ENCODE results near the gene ATP6V0D1.

Gene ATP6V0D1

DNA sequence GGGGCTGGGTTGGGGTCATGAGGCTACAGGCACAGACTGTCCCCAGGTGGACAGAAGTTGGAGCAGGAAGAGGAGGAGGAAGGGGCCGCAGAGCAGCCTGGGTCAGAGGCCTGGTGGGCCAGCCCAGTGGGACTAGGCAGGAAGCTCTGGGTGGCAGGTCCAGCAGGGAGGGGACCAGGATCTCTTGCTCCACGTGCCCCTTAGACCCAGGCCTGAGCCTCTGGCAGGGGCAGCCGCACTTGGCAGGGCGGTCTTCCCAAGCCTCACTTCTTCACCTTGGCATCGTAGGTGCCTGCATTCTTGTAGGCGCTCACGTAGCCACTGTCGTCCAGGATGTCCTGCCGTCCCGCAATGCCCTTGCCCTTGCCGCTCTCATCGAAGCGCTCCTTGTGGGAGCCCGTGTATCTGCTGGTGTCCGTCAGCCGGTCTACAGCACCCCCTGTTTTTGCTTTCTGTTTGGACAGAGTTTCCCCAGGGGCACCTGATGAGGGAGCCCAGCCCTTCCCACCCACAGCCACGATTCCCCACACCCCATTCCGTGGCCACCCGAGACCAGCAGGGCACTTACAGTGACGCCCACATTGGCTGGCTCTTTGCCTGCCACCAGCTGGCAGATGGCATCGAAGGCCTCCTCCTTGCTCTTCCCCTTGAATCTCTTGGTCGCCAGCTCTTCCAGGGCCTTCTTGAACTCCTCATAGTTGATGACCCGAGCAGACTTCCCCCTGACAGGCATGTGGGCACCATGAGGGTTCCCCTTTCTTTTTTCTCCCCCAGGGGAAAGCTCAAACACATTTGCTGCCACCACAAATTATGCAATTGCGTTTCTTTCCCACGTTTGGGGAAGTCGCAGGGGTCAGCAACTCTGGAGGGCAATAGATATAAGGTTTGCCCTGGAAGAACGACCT, 90.8 kb downstream of the ATP6V0D1 start:
- no peak for DNase-seq

DNA sequence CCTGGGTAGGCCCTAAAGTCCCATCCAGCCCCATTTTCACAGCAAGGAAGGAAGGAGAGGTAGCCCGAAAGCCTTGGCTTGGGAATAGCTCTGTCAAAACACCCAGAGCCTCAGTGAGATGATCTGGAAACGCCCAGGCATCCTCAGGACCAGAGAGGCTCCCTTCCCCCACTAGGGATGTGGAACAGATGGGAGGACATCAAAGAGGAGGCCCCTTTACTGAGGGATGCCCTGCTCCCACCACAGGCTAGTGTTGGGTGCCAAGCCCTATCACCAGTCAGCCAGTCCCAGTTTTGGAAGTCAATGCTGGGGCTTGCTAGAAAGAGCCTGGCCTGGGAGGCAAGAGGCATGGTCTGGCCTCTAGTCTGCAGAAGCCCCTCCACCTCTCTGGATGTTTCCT, 92.4 kb downstream of the ATP6V0D1 start:
- no peak for DNase-seq

DNA sequence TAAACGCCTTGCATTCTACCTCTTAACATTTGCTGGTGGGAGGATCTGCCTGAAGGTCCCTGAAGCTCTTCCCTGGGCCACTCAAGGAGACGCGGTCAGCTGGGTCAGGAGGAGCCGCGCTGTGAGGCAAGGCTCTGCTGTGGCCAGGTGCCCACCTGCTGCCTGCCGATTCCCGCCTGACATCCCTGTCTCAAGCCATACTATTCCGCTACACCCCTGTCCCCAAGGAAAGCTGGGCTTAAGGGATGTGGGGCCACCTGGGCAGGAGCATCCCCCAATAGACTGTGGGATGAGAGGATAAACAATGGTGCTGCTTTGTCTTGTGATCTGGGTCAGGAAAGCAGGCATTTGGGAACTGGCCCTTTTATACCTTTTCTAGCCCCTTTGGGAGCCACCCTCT, 92.8 kb downstream of the ATP6V0D1 start:
- DNase-seq, result no peak
